ENCODE data around the gene LAMA2. TPM values are rescaled to one million over a fixed set of nuclear protein-coding genes. Genes with fewer than 3 reads are reported as not detected.

The LAMA2 gene
- total RNA-seq, 1 donor from 2014 or later, result 1.8 TPM

GRCh38 chr6:129416337-129416990 is 533.5 kb downstream of the LAMA2 start:
- Histone ChIP-seq H3K27me3 (ENCODE audit: insufficient read depth, low read length) (no peaks in the 10 kb centered on the region), H3K36me3 (ENCODE audit: insufficient read depth, low read length) (no peaks in the 10 kb centered on the region), H3K27ac (ENCODE audit: low read depth, low read length) (no peak overlapping the region), H3K4me2 (ENCODE audit: low read length) (no peak overlapping the region), H3K4me3 (ENCODE audit: insufficient read depth, low read depth, low read length) (no peak overlapping the region), H3K9ac (ENCODE audit: low read length) (no peak overlapping the region), H4K20me1 (ENCODE audit: insufficient read depth, low read length) (no peaks in the 10 kb centered on the region), H3K9me3 (ENCODE audit: insufficient read depth, low read depth, low read length) (no peaks in the 10 kb centered on the region), H2AFZ (ENCODE audit: low read depth, low read length) (no peak overlapping the region), H3K4me1 (ENCODE audit: insufficient read depth, low read length) (no peaks in the 10 kb centered on the region), H3K79me2 (ENCODE audit: insufficient read depth, low read length) (no peaks in the 10 kb centered on the region)
- no peaks in the 10 kb centered on the region for H3K9me3 Mint-ChIP-seq (ENCODE audit: unreplicated experiment)
- DNase-seq (ENCODE audit: low read depth) (no peak), FAIRE-seq (no peak)
- peaks cover 2% of the 10 kb centered on the region for H3K4me1 Mint-ChIP-seq (ENCODE audit: low read depth, unreplicated experiment)
- H3K4me3 Mint-ChIP-seq (ENCODE audit: unreplicated experiment), result no peak overlapping the region
- H3K36me3 Mint-ChIP-seq (ENCODE audit: low read depth, unreplicated experiment), result no peaks in the 10 kb centered on the region
- TF ChIP-seq, protein P1, sequence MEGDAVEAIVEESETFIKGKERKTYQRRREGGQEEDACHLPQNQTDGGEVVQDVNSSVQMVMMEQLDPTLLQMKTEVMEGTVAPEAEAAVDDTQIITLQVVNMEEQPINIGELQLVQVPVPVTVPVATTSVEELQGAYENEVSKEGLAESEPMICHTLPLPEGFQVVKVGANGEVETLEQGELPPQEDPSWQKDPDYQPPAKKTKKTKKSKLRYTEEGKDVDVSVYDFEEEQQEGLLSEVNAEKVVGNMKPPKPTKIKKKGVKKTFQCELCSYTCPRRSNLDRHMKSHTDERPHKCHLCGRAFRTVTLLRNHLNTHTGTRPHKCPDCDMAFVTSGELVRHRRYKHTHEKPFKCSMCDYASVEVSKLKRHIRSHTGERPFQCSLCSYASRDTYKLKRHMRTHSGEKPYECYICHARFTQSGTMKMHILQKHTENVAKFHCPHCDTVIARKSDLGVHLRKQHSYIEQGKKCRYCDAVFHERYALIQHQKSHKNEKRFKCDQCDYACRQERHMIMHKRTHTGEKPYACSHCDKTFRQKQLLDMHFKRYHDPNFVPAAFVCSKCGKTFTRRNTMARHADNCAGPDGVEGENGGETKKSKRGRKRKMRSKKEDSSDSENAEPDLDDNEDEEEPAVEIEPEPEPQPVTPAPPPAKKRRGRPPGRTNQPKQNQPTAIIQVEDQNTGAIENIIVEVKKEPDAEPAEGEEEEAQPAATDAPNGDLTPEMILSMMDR (IDR thresholded peaks at IDR 0.05; ENCODE audit: insufficient read depth, low read depth, low read length), result no peak
- no peak for TF ChIP-seq EZH2 (IDR thresholded peaks at IDR 0.05; ENCODE audit: insufficient read depth, low read length)
- H3K27me3 Mint-ChIP-seq (ENCODE audit: low read depth, unreplicated experiment), result no peaks in the 10 kb centered on the region
- H3K27ac Mint-ChIP-seq (ENCODE audit: unreplicated experiment), result no peak overlapping the region

- Histone ChIP-seq H3K4me1 (ENCODE audit: insufficient read depth, low read length) (no peaks in the 10 kb centered on the region), H3K27ac (ENCODE audit: low read depth, low read length) (no peak overlapping the region), H2AFZ (ENCODE audit: low read depth, low read length) (no peak overlapping the region), H3K36me3 (ENCODE audit: insufficient read depth, low read length) (no peaks in the 10 kb centered on the region), H3K9ac (ENCODE audit: low read length) (no peak overlapping the region), H4K20me1 (ENCODE audit: insufficient read depth, low read length) (no peaks in the 10 kb centered on the region), H3K9me3 (ENCODE audit: insufficient read depth, low read depth, low read length) (no peaks in the 10 kb centered on the region), H3K27me3 (ENCODE audit: insufficient read depth, low read length) (no peaks in the 10 kb centered on the region), H3K4me2 (ENCODE audit: low read length) (no peak overlapping the region), H3K4me3 (ENCODE audit: insufficient read depth, low read depth, low read length) (no peak overlapping the region), H3K79me2 (ENCODE audit: insufficient read depth, low read length) (no peaks in the 10 kb centered on the region)
- no peak overlapping the region for H3K4me3 Mint-ChIP-seq (ENCODE audit: unreplicated experiment)
- H3K27me3 Mint-ChIP-seq (ENCODE audit: low read depth, unreplicated experiment), result no peaks in the 10 kb centered on the region
- no peak overlapping the region for H3K27ac Mint-ChIP-seq (ENCODE audit: unreplicated experiment)
- no peak for FAIRE-seq
- DNase-seq (ENCODE audit: low read depth), result no peak
- TF ChIP-seq, protein P1 (IDR thresholded peaks at IDR 0.05; ENCODE audit: insufficient read depth, low read depth, low read length), result no peak
- TF ChIP-seq EZH2 (IDR thresholded peaks at IDR 0.05; ENCODE audit: insufficient read depth, low read length), result no peak
- H3K4me1 Mint-ChIP-seq (ENCODE audit: low read depth, unreplicated experiment), result peaks cover 2% of the 10 kb centered on the region
- H3K36me3 Mint-ChIP-seq (ENCODE audit: low read depth, unreplicated experiment), result no peaks in the 10 kb centered on the region
- no peaks in the 10 kb centered on the region for H3K9me3 Mint-ChIP-seq (ENCODE audit: unreplicated experiment)
Observed at GRCh38 chr6:129417416-129418086, 534.6 kb downstream of the LAMA2 start.

- Histone ChIP-seq H3K27me3 (ENCODE audit: insufficient read depth, low read length) (no peaks in the 10 kb centered on the region), H4K20me1 (ENCODE audit: insufficient read depth, low read length) (no peaks in the 10 kb centered on the region), H3K9ac (ENCODE audit: low read length) (no peak overlapping the region), H3K4me2 (ENCODE audit: low read length) (no peak overlapping the region), H3K4me1 (ENCODE audit: insufficient read depth, low read length) (no peaks in the 10 kb centered on the region), H2AFZ (ENCODE audit: low read depth, low read length) (no peak overlapping the region), H3K79me2 (ENCODE audit: insufficient read depth, low read length) (no peaks in the 10 kb centered on the region), H3K36me3 (ENCODE audit: insufficient read depth, low read length) (no peaks in the 10 kb centered on the region), H3K9me3 (ENCODE audit: insufficient read depth, low read depth, low read length) (no peaks in the 10 kb centered on the region), H3K4me3 (ENCODE audit: insufficient read depth, low read depth, low read length) (no peak overlapping the region), H3K27ac (ENCODE audit: low read depth, low read length) (no peak overlapping the region)
- Mint-ChIP-seq H3K9me3 (ENCODE audit: unreplicated experiment) (no peaks in the 10 kb centered on the region), H3K27me3 (ENCODE audit: low read depth, unreplicated experiment) (no peaks in the 10 kb centered on the region), H3K4me3 (ENCODE audit: unreplicated experiment) (no peak overlapping the region), H3K27ac (ENCODE audit: unreplicated experiment) (no peak overlapping the region), H3K4me1 (ENCODE audit: low read depth, unreplicated experiment) (peaks cover 2% of the 10 kb centered on the region), H3K36me3 (ENCODE audit: low read depth, unreplicated experiment) (no peaks in the 10 kb centered on the region)
- TF ChIP-seq EZH2 (IDR thresholded peaks at IDR 0.05; ENCODE audit: insufficient read depth, low read length), result no peak
- TF ChIP-seq, protein P1 (IDR thresholded peaks at IDR 0.05; ENCODE audit: insufficient read depth, low read depth, low read length), result no peak
- FAIRE-seq (no peak), DNase-seq (ENCODE audit: low read depth) (no peak)
Observed at GRCh38 chr6:129419324-129419723, 536.4 kb downstream of the LAMA2 start.
